GM11168 (cell line): Measurements from ENCODE around the gene TIGAR.

Experiments
- in situ Hi-C: fragments of 300-500 bp; cut with MboI; formaldehyde crosslinking; loops from one replicate; pipeline ENCODE4 v1.12.0; 2022; ENCODE audit warnings: low sequenced_read_pairs; ENCODE audit not compliant: unreplicated experiment

The TIGAR gene

GRCh38 chr12:4300883-4301282 is 20.1 kb upstream of the TIGAR start:
- in situ Hi-C loops: no loop called here

GRCh38 chr12:4301932-4302501 is 19.0 kb upstream of the TIGAR start:
- in situ Hi-C loops: no loop called here

- in situ Hi-C loops: no loop called here
Measured at GRCh38 chr12:4302881-4303280, 18.1 kb upstream of the TIGAR start.

GRCh38 chr12:4303750-4304149 is 17.3 kb upstream of the TIGAR start:
- in situ Hi-C loops: no loop called here

GRCh38 chr12:4307593-4308333 is 13.2 kb upstream of the TIGAR start:
- in situ Hi-C loops: no loop called here

- in situ Hi-C loops: no loop called here
Measured at GRCh38 chr12:4308334-4308950, 12.6 kb upstream of the TIGAR start.

GRCh38 chr12:4311776-4312175 is 9.2 kb upstream of the TIGAR start:
- in situ Hi-C loops: no loop called here

GRCh38 chr12:4312251-4312650 is 8.8 kb upstream of the TIGAR start:
- in situ Hi-C loops: no loop called here

- in situ Hi-C loops: no loop called here
Measured at GRCh38 chr12:4320497-4320852, 538 bp upstream of the TIGAR start.

GRCh38 chr12:4322726-4323125 is 1.7 kb downstream of the TIGAR start:
- in situ Hi-C loops: no loop called here

GRCh38 chr12:4323396-4323795 is 2.4 kb downstream of the TIGAR start:
- in situ Hi-C loops: no loop called here

GRCh38 chr12:4324366-4324765 is 3.4 kb downstream of the TIGAR start:
- in situ Hi-C loops: no loop called here

GRCh38 chr12:4325966-4326365 is 5.0 kb downstream of the TIGAR start:
- in situ Hi-C loops: no loop called here

- in situ Hi-C loops: no loop called here
Measured at GRCh38 chr12:4327293-4327692, 6.3 kb downstream of the TIGAR start.

- in situ Hi-C loops: no loop called here
Measured at GRCh38 chr12:4330203-4330602, 9.2 kb downstream of the TIGAR start.

GRCh38 chr12:4331221-4331620 is 10.2 kb downstream of the TIGAR start:
- in situ Hi-C loops: no loop called here

- in situ Hi-C loops: no loop called here
Measured at GRCh38 chr12:4331842-4332241, 10.8 kb downstream of the TIGAR start.

GRCh38 chr12:4346931-4347330 is 25.9 kb downstream of the TIGAR start:
- in situ Hi-C loops: no loop called here

- in situ Hi-C loops: no loop called here
Measured at GRCh38 chr12:4353785-4354208, 32.8 kb downstream of the TIGAR start.

- in situ Hi-C loops: no loop called here
Measured at GRCh38 chr12:4355156-4356040, 34.4 kb downstream of the TIGAR start.

- in situ Hi-C loops: no loop called here
Measured at GRCh38 chr12:4356041-4356327, 35.0 kb downstream of the TIGAR start.
